Epithelial cell of proximal tubule (primary cell): ENCODE results near the gene PRRG2. TPM values are rescaled to one million over a fixed set of nuclear protein-coding genes. Genes with fewer than 3 reads are reported as not detected.
A peak's percentile ranks its signal among the peaks of the same experiment; 100 is the strongest.

Source experiments
- DNase-seq: peaks from one replicate; pipeline ENCODE4 v3.0.0-alpha.2; 2011; ENCODE audit warnings: low read depth
- H3K4me3 ChIP-seq: 2 replicates; pipeline ENCODE4 v1.5.1; 2011; ENCODE audit warnings: low read depth, mild to moderate bottlenecking, low read length
- CTCF ChIP-seq: conservative IDR thresholded peaks from 2 replicates; pipeline ENCODE4 v1.5.1; 2012; ENCODE audit warnings: low read depth, mild to moderate bottlenecking, low read length
- total RNA-seq: library from RNA; depleted of rRNA; stranded (reverse); fragments of >200 nt; gene quantifications from 2 replicates; pipeline ENCODE4 v1.2.3, GENCODE V29; 2015

The PRRG2 gene
- 0.87 and 1.0 TPM in 2 replicates for total RNA-seq

GRCh38 chr19:49581007-49581508, at the start of gene PRRG2:
Gene PRRG2 (plus strand): TSS chr19:49581316. CDS start chr19:49583220, 1,904 bp downstream.
- TF ChIP-seq CTCF: no peak
- DNase-seq: no peak
- H3K4me3 ChIP-seq: peak within 1 kb of the TSS; percentile 91

- H3K4me3 ChIP-seq: peak overlapping the region; percentile 48
- TF ChIP-seq CTCF: no peak
- no peak for DNase-seq
Observed at GRCh38 chr19:49533551-49534488, 47.3 kb upstream of the PRRG2 start.

- no peak for TF ChIP-seq CTCF
Observed at GRCh38 chr19:49534632-49535385, 46.3 kb upstream of the PRRG2 start.

GRCh38 chr19:49536921-49537462, 44.1 kb upstream of the PRRG2 start:
- no peak for DNase-seq
- H3K4me3 ChIP-seq: no peak overlapping the region
- no peak for TF ChIP-seq CTCF

More at GRCh38 chr19:49534632-49535385, 46.3 kb upstream of the PRRG2 start:
- no peak for DNase-seq
- H3K4me3 ChIP-seq: no peak overlapping the region

GRCh38 chr19:49538643-49539042, 42.5 kb upstream of the PRRG2 start:
- no peak for DNase-seq
- no peak overlapping the region for H3K4me3 ChIP-seq
- no peak for TF ChIP-seq CTCF

- H3K4me3 ChIP-seq: no peak overlapping the region
- DNase-seq: no peak
- no peak for TF ChIP-seq CTCF
Observed at GRCh38 chr19:49539192-49539952, 41.7 kb upstream of the PRRG2 start.
